A673 (cell line): ENCODE data around the gene SPECC1.
"Not testable (repeated sequence)": the region's sequence is repeated elsewhere in the genome, so short reads cannot be mapped to it uniquely, and the experiment has no call there.

Experiments used
- CTCF ChIP-seq: fragments of 300-800, 200-600 bp; sonication (generic); conservative IDR thresholded peaks from 2 replicates; pipeline ENCODE4 v1.5.1; 2017; ENCODE audit warnings: low read depth, mild to moderate bottlenecking, antibody characterized with exemption, low read length, moderate library complexity, mixed read lengths
- EZH2 ChIP-seq: fragments of 200-600 bp; sonication (generic); IDR thresholded peaks from 2 replicates; pipeline ENCODE4 v1.6.1; 2017; ENCODE audit warnings: borderline replicate concordance, low read depth, mild to moderate bottlenecking, mixed read lengths, antibody characterized with exemption, low read length; ENCODE audit not compliant: poor library complexity, severe bottlenecking

GRCh38 chr17:20016475-20016992, 7.4 kb downstream of the SPECC1 start:
- not testable (repeated sequence) for TF ChIP-seq CTCF, EZH2
